IMR-90 (cell line): ENCODE data around the gene MOB3B. TPM values are rescaled to one million over a fixed set of nuclear protein-coding genes. Genes with fewer than 3 reads are reported as not detected.

Experiments used
- ATAC-seq: fragments of 200-7000 bp; cut with Tn5 transposase; 2 replicates; pipeline ENCODE4 v1.9.1; 2020; ENCODE audit warnings: low read depth, mild to moderate bottlenecking, moderate library complexity
- BruUV-seq: library from RNA; stranded (reverse); fragments of 400-500 nt; replicated peaks from 2 replicates; lab custom pipeline; 2021; lab: Mats Ljungman, UMichigan
- CTCF ChIA-PET: fragments of 300-600 bp; formaldehyde crosslinking; extraction: SDS; loops from one replicate; lab custom pipeline; 2021; ENCODE audit warnings: antibody characterized with exemption; lab: Yijun Ruan, JAX
- POLR2A ChIA-PET: fragments of 300-600 bp; sonication (Branson Sonifier 250); formaldehyde crosslinking; loops from one replicate; lab custom pipeline; 2022; ENCODE audit warnings: antibody characterized with exemption; ENCODE audit not compliant: unreplicated experiment; lab: Charles Lee
- DNase-seq: peaks from one replicate; pipeline ENCODE4 v3.0.0; 2013
- H2AFZ ChIP-seq: replicated peaks from 2 replicates; pipeline ENCODE3; 2013; ENCODE audit warnings: low read length, mild to moderate bottlenecking; ENCODE audit not compliant: poor library complexity
- H2AK5ac ChIP-seq: 2 replicates; pipeline ENCODE4 v1.6.1; 2013; ENCODE audit warnings: low read depth, low read length, inconsistent platforms
- H2AK9ac ChIP-seq: replicated peaks from 2 replicates; pipeline ENCODE3; 2013; ENCODE audit warnings: mild to moderate bottlenecking, low read depth, low read length, moderate library complexity; ENCODE audit not compliant: poor library complexity
- H2BK120ac ChIP-seq: 2 replicates; pipeline ENCODE4 v1.6.1; 2013; ENCODE audit warnings: low read depth, low read length, inconsistent platforms
- H2BK15ac ChIP-seq: 3 replicates; pipeline ENCODE4 v1.6.1; 2013; ENCODE audit warnings: low read depth, low read length, inconsistent platforms
- H2BK20ac ChIP-seq: 2 replicates; pipeline ENCODE4 v1.6.1; 2013; ENCODE audit warnings: low read depth, mild to moderate bottlenecking, inconsistent platforms, low read length, moderate library complexity
- H2BK5ac ChIP-seq: 2 replicates; pipeline ENCODE4 v1.6.1; 2013; ENCODE audit warnings: mild to moderate bottlenecking, low read depth, low read length, inconsistent platforms; ENCODE audit not compliant: poor library complexity, severe bottlenecking
- H3K14ac ChIP-seq: replicated peaks from 2 replicates; pipeline ENCODE4 v1.6.1; 2013; ENCODE audit warnings: low read depth, low read length, inconsistent platforms
- H3K18ac ChIP-seq: 2 replicates; pipeline ENCODE4 v1.6.1; 2013; ENCODE audit warnings: low read depth, low read length, control low read depth
- H3K23ac ChIP-seq: 2 replicates; pipeline ENCODE4 v1.6.1; 2013; ENCODE audit warnings: low read depth, low read length, inconsistent platforms
- H3K27ac ChIP-seq: 2 replicates; pipeline ENCODE4 v1.5.1; 2013; ENCODE audit warnings: mild to moderate bottlenecking, control low read depth, low read length; ENCODE audit not compliant: insufficient read depth
- H3K27me3 ChIP-seq: 2 replicates; pipeline ENCODE4 v1.6.1; 2013; ENCODE audit warnings: low read length; ENCODE audit not compliant: control insufficient read depth, insufficient read depth
- H3K36me3 ChIP-seq: 2 replicates; pipeline ENCODE4 v1.6.1; 2013; ENCODE audit warnings: low read length, mixed read lengths; ENCODE audit not compliant: control insufficient read depth, insufficient read depth
- H3K4ac ChIP-seq: 2 replicates; pipeline ENCODE4 v1.6.1; 2013; ENCODE audit warnings: low read depth, low read length, inconsistent platforms
- H3K4me1 ChIP-seq: 2 replicates; pipeline ENCODE4 v1.6.1; 2013; ENCODE audit warnings: low read length, mixed read lengths; ENCODE audit not compliant: control insufficient read depth, insufficient read depth
- H3K4me2 ChIP-seq: 2 replicates; pipeline ENCODE4 v1.6.1; 2013; ENCODE audit warnings: low read depth, mild to moderate bottlenecking, control low read depth, low read length, moderate library complexity
- H3K4me3 ChIP-seq: 2 replicates; pipeline ENCODE4 v1.5.1; 2013; ENCODE audit warnings: low read depth, mild to moderate bottlenecking, control low read depth, low read length, moderate library complexity; ENCODE audit not compliant: insufficient read depth
- H3K56ac ChIP-seq: 2 replicates; pipeline ENCODE4 v1.6.1; 2013; ENCODE audit warnings: low read length, inconsistent platforms; ENCODE audit not compliant: insufficient read depth; ENCODE audit errors: extremely low read depth
- H3K79me1 ChIP-seq, 2 experiments: 2 replicates each; pipeline ENCODE4 v1.6.1; 2013; ENCODE audit warnings: low read length in 2 of 2, inconsistent platforms in 1 of 2, low read depth in 1 of 2
- H3K9ac ChIP-seq: 2 replicates; pipeline ENCODE4 v1.6.1; 2013; ENCODE audit warnings: low read depth, low read length, control low read depth
- H3K9me1 ChIP-seq: 2 replicates; pipeline ENCODE4 v1.6.1; 2013; ENCODE audit warnings: low read length, inconsistent platforms; ENCODE audit not compliant: insufficient read depth
- H3K9me3 ChIP-seq: 2 replicates; pipeline ENCODE4 v1.6.1; 2013; ENCODE audit warnings: low read length; ENCODE audit not compliant: control insufficient read depth, insufficient read depth
- H4K20me1 ChIP-seq: 2 replicates; pipeline ENCODE4 v1.6.1; 2013; ENCODE audit warnings: low read length, inconsistent platforms; ENCODE audit not compliant: insufficient read depth
- H4K5ac ChIP-seq: 2 replicates; pipeline ENCODE4 v1.6.1; 2013; ENCODE audit warnings: mild to moderate bottlenecking, low read depth, low read length, control low read depth
- H4K8ac ChIP-seq, 2 experiments: 2 replicates each; pipeline ENCODE4 v1.6.1; 2013; ENCODE audit warnings: low read depth in 2 of 2, low read length in 2 of 2, control low read depth in 1 of 2, inconsistent platforms in 1 of 2
- H4K91ac ChIP-seq: 2 replicates; pipeline ENCODE4 v1.6.1; 2013; ENCODE audit warnings: low read depth, low read length, inconsistent platforms; ENCODE audit not compliant: insufficient read depth
- BHLHE40 ChIP-seq: fragments of 150-350 bp; IDR thresholded peaks from 2 replicates; pipeline ENCODE4 v1.6.1; 2016; ENCODE audit warnings: mild to moderate bottlenecking, low read depth, low read length
- ELK1 ChIP-seq: fragments of 150-350 bp; IDR thresholded peaks from 2 replicates; pipeline ENCODE4 v1.6.1; 2016; ENCODE audit warnings: low read depth, mild to moderate bottlenecking, low read length, moderate library complexity, borderline replicate concordance
- MAZ ChIP-seq: IDR thresholded peaks from 2 replicates; pipeline ENCODE4 v1.6.1; 2012; ENCODE audit warnings: low read depth, mild to moderate bottlenecking, low read length, improper control_type of control experiment, moderate library complexity, borderline replicate concordance
- NFE2L2 ChIP-seq: fragments of 150-350 bp; IDR thresholded peaks from 2 replicates; pipeline ENCODE4 v1.6.1; 2016; ENCODE audit warnings: low read depth, mild to moderate bottlenecking, low read length
- RAD21 ChIP-seq: IDR thresholded peaks from 2 replicates; pipeline ENCODE4 v1.6.1; 2012; ENCODE audit warnings: low read length, improper control_type of control experiment
- SMC3 ChIP-seq: fragments of 150-350 bp; IDR thresholded peaks from 2 replicates; pipeline ENCODE4 v1.6.1; 2016; ENCODE audit warnings: low read depth, mild to moderate bottlenecking, antibody characterized with exemption, low read length, moderate library complexity
- WGBS, 2 experiments: methylation state at CpG; one replicate each; pipeline versions ENCODE4 v1.1.5 to v1.1.7; 2013; ENCODE audit warnings: missing lambda C conversion rate in 2 of 2; ENCODE audit not compliant: insufficient read length in 1 of 2; ENCODE audit errors: extremely low coverage in 2 of 2; 5-methylcytosine and 5-hydroxymethylcytosine counted together
- dilution Hi-C: fragments of 300-500 bp; cut with HindIII; formaldehyde crosslinking; loops from one replicate; pipeline ENCODE4 v1.14.3; 2018; ENCODE audit warnings: low sequenced_read_pairs; ENCODE audit not compliant: unreplicated experiment
- in situ Hi-C: fragments of 300-500 bp; cut with MboI; formaldehyde crosslinking; loops from 3 replicates; pipeline ENCODE4 v1.14.3; 2019; ENCODE audit warnings: low sequenced_read_pairs, inconsistent platforms, mixed read lengths
- intact Hi-C: fragments of 100-400 bp; cut with micrococcal nuclease; formaldehyde crosslinking; loops from 2 replicates; pipeline ENCODE4 v1.10.0; 2022
- polyA plus RNA-seq, 3 experiments: library from polyadenylated mRNA; depleted of rRNA; stranded (reverse); fragments of >200 nt; gene quantifications; 2 replicates each; pipeline ENCODE4 v1.2.3, GENCODE V29; 2012; ENCODE audit warnings: low replicate concordance in 1 of 3
- total RNA-seq: library from RNA; depleted of rRNA; stranded (reverse); fragments of >200 nt; gene quantifications from 2 replicates; pipeline ENCODE4 v1.2.3, GENCODE V29; 2012
- TF ChIP-seq, protein P1 (sequence below): conservative IDR thresholded peaks from 2 replicates; pipeline ENCODE4 v1.5.1; 2012; ENCODE audit warnings: mild to moderate bottlenecking, low read depth, low read length, improper control_type of control experiment

Gene MOB3B
- total and polyA plus RNA-seq, 2 of the 4 experiments (the other 2 are of a cell fraction), result under 0.01 to 0.02 TPM

DNA sequence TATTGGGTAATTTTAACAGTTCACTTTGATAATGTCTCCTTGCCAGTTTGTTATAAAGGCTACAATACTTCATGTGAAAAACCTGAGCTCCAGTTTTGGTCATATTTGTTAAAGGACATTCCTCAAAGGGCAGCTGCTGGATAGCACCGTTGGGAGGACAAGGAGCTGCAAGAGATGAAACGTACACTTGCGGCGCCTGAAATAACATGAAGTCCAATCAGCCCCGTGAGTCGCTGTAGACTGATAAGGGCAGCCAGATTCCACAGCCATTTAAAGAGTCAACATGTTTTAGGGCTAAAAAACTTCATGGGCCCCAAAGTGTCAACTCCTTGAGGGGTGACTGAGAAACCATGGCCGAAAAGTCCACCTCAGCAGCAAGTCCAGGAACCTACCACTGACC lies 91.1 kb downstream of the MOB3B start:
- in situ Hi-C loops (no loop called here), intact Hi-C loops (no loop called here), dilution Hi-C loops (no loop called here)
- Histone ChIP-seq H3K79me1 (no peaks in the 10 kb centered on the region), H2BK120ac (no peak overlapping the region), H3K14ac (no peak overlapping the region), H4K5ac (no peak overlapping the region), H3K4ac (no peak overlapping the region), H3K18ac (no peak overlapping the region), H3K9me1 (no peaks in the 10 kb centered on the region), H3K27ac (no peak overlapping the region), H4K91ac (no peak overlapping the region), H3K56ac (no peak overlapping the region), H3K36me3 (no peaks in the 10 kb centered on the region), H2BK15ac (no peak overlapping the region), H3K4me2 (no peak overlapping the region), H2AK9ac (no peak overlapping the region), H3K27me3 (no peaks in the 10 kb centered on the region), H3K4me1 (no peaks in the 10 kb centered on the region), H3K9ac (no peak overlapping the region), H2AK5ac (no peak overlapping the region), H3K23ac (no peak overlapping the region), H2BK20ac (no peak overlapping the region), H4K20me1 (no peaks in the 10 kb centered on the region), H2AFZ (no peak overlapping the region), H2BK5ac (no peak overlapping the region), H4K8ac (no peak overlapping the region), H3K4me3 (no peak overlapping the region), H3K9me3 (no peaks in the 10 kb centered on the region)
- ChIA-PET CTCF (no interaction called here), POLR2A (no interaction called here)
- ATAC-seq (no peak), DNase-seq (no peak)
- TF ChIP-seq SMC3 (no peak), MAZ (no peak), BHLHE40 (no peak), NFE2L2 (no peak), ELK1 (no peak), RAD21 (no peak)
- TF ChIP-seq, protein P1, sequence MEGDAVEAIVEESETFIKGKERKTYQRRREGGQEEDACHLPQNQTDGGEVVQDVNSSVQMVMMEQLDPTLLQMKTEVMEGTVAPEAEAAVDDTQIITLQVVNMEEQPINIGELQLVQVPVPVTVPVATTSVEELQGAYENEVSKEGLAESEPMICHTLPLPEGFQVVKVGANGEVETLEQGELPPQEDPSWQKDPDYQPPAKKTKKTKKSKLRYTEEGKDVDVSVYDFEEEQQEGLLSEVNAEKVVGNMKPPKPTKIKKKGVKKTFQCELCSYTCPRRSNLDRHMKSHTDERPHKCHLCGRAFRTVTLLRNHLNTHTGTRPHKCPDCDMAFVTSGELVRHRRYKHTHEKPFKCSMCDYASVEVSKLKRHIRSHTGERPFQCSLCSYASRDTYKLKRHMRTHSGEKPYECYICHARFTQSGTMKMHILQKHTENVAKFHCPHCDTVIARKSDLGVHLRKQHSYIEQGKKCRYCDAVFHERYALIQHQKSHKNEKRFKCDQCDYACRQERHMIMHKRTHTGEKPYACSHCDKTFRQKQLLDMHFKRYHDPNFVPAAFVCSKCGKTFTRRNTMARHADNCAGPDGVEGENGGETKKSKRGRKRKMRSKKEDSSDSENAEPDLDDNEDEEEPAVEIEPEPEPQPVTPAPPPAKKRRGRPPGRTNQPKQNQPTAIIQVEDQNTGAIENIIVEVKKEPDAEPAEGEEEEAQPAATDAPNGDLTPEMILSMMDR, result no peak
- no TSS peak for BruUV-seq
- WGBS, 2 experiments, result 85% methylated on average over 4 of the region's 7 CpGs; no CpG with 5 or more reads in 1 of the 2 experiments
